Transverse colon (tissue), 4 donors: ENCODE results near the gene WNT16. TPM values are rescaled to one million over a fixed set of nuclear protein-coding genes. Genes with fewer than 3 reads are reported as not detected.
A peak's percentile ranks its signal among the peaks of the same experiment; 100 is the strongest.
"Not testable (repeated sequence)": the region's sequence is repeated elsewhere in the genome, so short reads cannot be mapped to it uniquely, and the experiment has no call there.

ENCODE experiments used
- DNase-seq: peaks from one replicate; pipeline ENCODE4 v3.0.0-alpha.2; 2019
- H3K27ac ChIP-seq, 4 donors: fragments of 200-600 bp; sonication (generic); 2 replicates each; pipeline ENCODE4 v1.5.1; 2016 to 2018; ENCODE audit warnings: inconsistent platforms in 4 of 4
- H3K27me3 ChIP-seq: fragments of 200-600 bp; sonication (generic); 2 replicates; pipeline ENCODE4 v1.5.1; 2017; ENCODE audit warnings: inconsistent platforms
- H3K36me3 ChIP-seq, 4 donors: fragments of 200-600 bp; sonication (generic); 2 replicates each; pipeline ENCODE4 v1.5.1; 2017 to 2019; ENCODE audit warnings: inconsistent platforms in 4 of 4
- H3K4me1 ChIP-seq, 4 donors: fragments of 200-600 bp; sonication (generic); 2 replicates each; pipeline ENCODE4 v1.5.1; 2017 to 2020; ENCODE audit warnings: inconsistent platforms in 4 of 4
- H3K4me3 ChIP-seq, 4 donors: fragments of 200-600 bp; sonication (generic); 1 replicate in 1 of 4; 2 replicates in 3 of 4; pipeline versions ENCODE4 v1.5.1 to v1.6.1; 2017 to 2019; ENCODE audit warnings: inconsistent platforms in 4 of 4
- H3K9me3 ChIP-seq, 2 donors: fragments of 200-600 bp; sonication (generic); 2 replicates each; pipeline ENCODE4 v1.5.1; 2017 to 2019; ENCODE audit warnings: inconsistent platforms in 2 of 2
- EP300 ChIP-seq: sonication (generic); formaldehyde crosslinking; IDR thresholded peaks from one replicate; pipeline ENCODE4 v1.6.1; 2017; ENCODE audit warnings: antibody characterized with exemption, low read depth
- POLR2A ChIP-seq: fragments of 450-650 bp; IDR thresholded peaks from one replicate; pipeline ENCODE4 v1.6.1; 2016; ENCODE audit warnings: antibody characterized with exemption, mild to moderate bottlenecking, moderate library complexity
- POLR2AphosphoS5 ChIP-seq, 3 donors: sonication (generic); formaldehyde crosslinking; IDR thresholded peaks; one replicate each; pipeline ENCODE4 v1.6.1; 2016; ENCODE audit warnings: antibody characterized with exemption in 3 of 3
- WGBS, 2 donors: methylation state at CpG; one replicate each; pipeline ENCODE4 v1.1.5; 2018; ENCODE audit warnings: low coverage in 1 of 2; 5-methylcytosine and 5-hydroxymethylcytosine counted together
- in situ Hi-C, 4 donors: fragments of 200-750 bp; cut with MboI; loops; one replicate each; pipeline versions ENCODE4 v1.15.0 to v1.15.1; 2017; ENCODE audit warnings: low sequenced_read_pairs in 3 of 4, low pct_ligation_motif_present in 1 of 4, low pct_unique_long_range_greater_than_20kb in 1 of 4
- intact Hi-C: fragments of 100-400 bp; cut with DNase I; formaldehyde crosslinking; loops from one replicate; pipeline ENCODE4 v1.15.1; 2023; ENCODE audit warnings: low total_unique reads
- total RNA-seq, 4 donors: library from RNA; depleted of rRNA; stranded (reverse); fragments of >200 nt; gene quantifications; one replicate each; pipeline ENCODE4 v1.1.0, GENCODE V29; 2016
- TF ChIP-seq, protein P1 (sequence below), 5 experiments: fragments of 200-600 bp in 3 of 5; fragments of 450-650 bp in 2 of 5; sonication (generic) in 3 of 5; IDR thresholded peaks; 1 replicate in 2 of 5; 2 replicates in 3 of 5; pipeline ENCODE4 v1.5.1; 2016 to 2017; ENCODE audit warnings: antibody characterized with exemption in 5 of 5, inconsistent platforms in 3 of 5, mild to moderate bottlenecking in 2 of 5, moderate library complexity in 1 of 5

WNT16 gene
- total RNA-seq, 4 donors from 2014 or later = 0.32 TPM; not detected in 3

DNA sequence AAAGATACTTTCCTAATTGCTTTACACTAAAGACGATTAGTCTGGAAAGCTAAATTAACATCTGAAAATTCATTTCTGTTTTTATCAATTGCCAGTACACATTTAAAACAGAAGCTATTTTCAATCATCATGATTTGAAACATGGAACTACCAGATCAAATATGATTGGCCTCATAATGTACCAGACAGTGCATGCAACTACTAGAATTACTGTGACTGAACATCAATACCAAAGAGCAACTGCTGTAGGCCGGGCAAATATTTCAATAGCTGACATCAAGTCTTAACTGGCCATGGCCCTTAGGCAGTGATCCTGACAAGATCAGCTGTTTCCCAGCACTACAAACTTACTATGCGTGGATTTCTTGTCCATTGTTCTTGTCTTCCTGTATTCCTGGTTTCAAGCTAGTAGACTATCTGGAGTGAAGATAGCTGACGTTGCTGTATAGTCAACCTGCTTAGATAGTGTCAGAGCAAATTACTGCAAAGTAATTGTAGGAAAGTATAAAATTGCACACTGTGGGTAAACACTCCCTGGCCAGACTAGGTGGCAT, 21.7 kb upstream of the WNT16 start:
- Histone ChIP-seq H3K4me1 (no peaks in the 10 kb centered on the region), H3K36me3 (no peaks in the 10 kb centered on the region), H3K27ac (no peak overlapping the region), H3K4me3 (no peak overlapping the region), H3K27me3 (no peaks in the 10 kb centered on the region), H3K9me3 (no peaks in the 10 kb centered on the region)
- in situ Hi-C loops (no loop called here), intact Hi-C loops (no loop called here)
- DNase-seq = no peak
- TF ChIP-seq, protein P1, sequence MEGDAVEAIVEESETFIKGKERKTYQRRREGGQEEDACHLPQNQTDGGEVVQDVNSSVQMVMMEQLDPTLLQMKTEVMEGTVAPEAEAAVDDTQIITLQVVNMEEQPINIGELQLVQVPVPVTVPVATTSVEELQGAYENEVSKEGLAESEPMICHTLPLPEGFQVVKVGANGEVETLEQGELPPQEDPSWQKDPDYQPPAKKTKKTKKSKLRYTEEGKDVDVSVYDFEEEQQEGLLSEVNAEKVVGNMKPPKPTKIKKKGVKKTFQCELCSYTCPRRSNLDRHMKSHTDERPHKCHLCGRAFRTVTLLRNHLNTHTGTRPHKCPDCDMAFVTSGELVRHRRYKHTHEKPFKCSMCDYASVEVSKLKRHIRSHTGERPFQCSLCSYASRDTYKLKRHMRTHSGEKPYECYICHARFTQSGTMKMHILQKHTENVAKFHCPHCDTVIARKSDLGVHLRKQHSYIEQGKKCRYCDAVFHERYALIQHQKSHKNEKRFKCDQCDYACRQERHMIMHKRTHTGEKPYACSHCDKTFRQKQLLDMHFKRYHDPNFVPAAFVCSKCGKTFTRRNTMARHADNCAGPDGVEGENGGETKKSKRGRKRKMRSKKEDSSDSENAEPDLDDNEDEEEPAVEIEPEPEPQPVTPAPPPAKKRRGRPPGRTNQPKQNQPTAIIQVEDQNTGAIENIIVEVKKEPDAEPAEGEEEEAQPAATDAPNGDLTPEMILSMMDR (IDR thresholded peaks at IDR 0.05) = no peak
- TF ChIP-seq POLR2AphosphoS5 (IDR thresholded peaks at IDR 0.05) (no peak), POLR2A (no peak), EP300 (no peak)
- 70 to 77% methylated on average over 4 of the region's 4 CpGs for WGBS, 2 donors

DNA sequence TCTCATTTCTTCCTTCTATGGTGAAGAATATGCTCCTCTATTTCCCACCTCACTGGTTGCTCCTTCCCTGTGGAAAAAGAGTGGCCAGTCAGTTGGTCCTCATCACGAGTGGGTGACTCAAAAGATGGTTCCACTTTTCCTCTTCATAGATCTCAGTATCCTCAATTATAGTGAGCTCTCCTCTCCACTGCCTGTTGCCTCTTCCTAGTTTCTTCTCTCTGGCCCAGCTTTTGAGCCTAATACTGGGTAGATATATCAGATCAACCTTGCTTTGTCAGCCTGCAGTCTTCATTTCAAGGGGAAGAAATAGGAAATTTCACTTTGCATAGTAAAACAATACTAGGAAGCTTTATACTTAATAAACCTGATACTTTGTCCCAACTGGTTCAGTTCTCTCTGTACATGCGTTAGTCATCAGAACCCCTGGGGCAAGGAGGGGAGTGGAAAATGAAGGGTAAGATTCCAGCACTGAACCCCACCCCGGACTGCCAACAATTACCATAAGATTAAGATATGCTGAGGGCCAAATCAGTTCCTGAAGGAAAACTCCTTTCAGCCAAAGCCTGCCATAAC, 15.5 kb upstream of the WNT16 start:
- H3K9me3 ChIP-seq = no peaks in the 10 kb centered on the region
- WGBS, 2 donors = 39 to 69% methylated on average over 2 to 3 of the region's 3 CpGs
- in situ Hi-C loops = no loop called here
- DNase-seq = peak; percentile 29
- H3K36me3 ChIP-seq = no peaks in the 10 kb centered on the region
- no peak overlapping the region for H3K4me3 ChIP-seq
- H3K27me3 ChIP-seq = no peaks in the 10 kb centered on the region
- H3K27ac ChIP-seq = peak overlapping the region; percentile 24 to 67 (median 48)
- H3K4me1 ChIP-seq = peaks cover 0 to 16% (median 0%) of the 10 kb centered on the region in 4 donors
- intact Hi-C loops = no loop called here
- TF ChIP-seq POLR2A (no peak), EP300 (no peak)

DNA sequence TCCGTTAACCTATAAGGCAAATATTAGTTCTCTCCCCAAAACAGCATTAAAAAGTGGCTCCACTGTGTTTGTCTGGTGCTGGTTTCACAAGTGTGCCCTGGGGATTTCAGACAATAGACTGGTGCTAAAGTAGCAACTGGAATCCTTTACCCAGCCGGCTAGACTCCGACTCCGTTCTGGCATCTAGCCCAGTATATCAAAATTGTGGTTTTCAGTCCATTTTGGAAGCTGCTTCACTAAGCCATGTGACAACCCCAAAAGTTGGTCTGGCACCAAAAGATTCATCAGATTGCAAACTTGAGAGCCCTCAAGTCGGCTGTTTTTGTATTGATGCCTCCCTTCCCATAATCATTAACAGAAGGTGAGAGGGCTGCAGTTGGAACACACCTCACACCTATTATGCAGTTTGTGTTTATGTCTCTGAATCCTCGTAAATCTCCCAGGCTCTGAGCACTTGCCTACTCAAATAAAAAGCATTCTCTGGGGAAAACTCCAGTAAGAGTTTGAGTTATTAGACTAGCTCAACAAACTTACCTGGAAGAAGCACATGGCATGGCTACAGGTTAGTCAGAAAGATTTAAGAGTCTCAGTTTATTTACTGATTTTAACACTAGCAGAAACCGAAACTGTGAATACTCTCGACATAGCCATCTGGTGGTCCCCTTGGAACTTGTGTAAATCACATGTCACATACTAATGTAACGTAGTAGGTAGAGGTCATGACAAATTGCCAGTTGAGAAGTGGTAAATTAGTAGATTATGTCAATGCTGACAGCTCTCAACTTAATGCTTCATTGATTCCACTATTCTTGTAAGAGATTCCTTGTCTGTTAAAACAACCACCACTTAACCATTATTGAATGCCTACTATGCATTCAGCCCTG, 14.8 kb upstream of the WNT16 start:
- intact Hi-C loops = no loop called here
- in situ Hi-C loops = no loop called here
- Histone ChIP-seq H3K27ac (peak overlapping the region; percentile 24 to 67 (median 53)), H3K27me3 (no peaks in the 10 kb centered on the region), H3K4me3 (no peak overlapping the region), H3K4me1 (peaks cover 0 to 16% (median 0%) of the 10 kb centered on the region in 4 donors), H3K36me3 (no peaks in the 10 kb centered on the region), H3K9me3 (no peaks in the 10 kb centered on the region)
- 31 to 44% methylated on average over 3 to 9 of the region's 9 CpGs for WGBS, 2 donors
- DNase-seq = peak; percentile 12
- no peak for TF ChIP-seq POLR2A
- TF ChIP-seq, protein P1 (IDR thresholded peaks at IDR 0.05) = no peak
- no peak for TF ChIP-seq EP300
- no peak for TF ChIP-seq POLR2AphosphoS5 (IDR thresholded peaks at IDR 0.05)

DNA sequence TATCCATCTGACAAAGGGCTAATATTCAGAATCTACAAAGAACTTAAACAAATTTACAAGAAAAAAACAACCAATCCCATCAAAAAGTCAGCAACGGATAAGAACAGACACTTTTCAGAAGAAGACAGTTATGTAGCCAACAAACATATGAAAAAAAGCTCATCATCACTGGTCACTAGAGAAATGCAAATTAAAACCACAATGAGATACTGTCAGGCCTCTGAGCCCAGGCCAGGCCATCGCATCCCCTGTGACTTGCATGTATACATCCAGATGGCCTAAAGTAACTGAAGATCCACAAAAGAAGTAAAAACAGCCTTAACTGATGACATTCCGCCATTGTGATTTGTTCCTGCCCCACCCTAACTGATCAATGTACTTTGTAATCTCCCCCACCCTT, 13.6 kb upstream of the WNT16 start:
- WGBS, 2 donors = 90% methylated on average over 2 to 3 of the region's 3 CpGs
- in situ Hi-C loops, DNase-seq, H3K27me3 ChIP-seq, H3K36me3 ChIP-seq, H3K4me3 ChIP-seq, intact Hi-C loops, H3K9me3 ChIP-seq, H3K27ac ChIP-seq: not testable (repeated sequence)
- H3K4me1 ChIP-seq = peaks cover 0 to 16% (median 0%) of the 10 kb centered on the region in 4 donors

DNA sequence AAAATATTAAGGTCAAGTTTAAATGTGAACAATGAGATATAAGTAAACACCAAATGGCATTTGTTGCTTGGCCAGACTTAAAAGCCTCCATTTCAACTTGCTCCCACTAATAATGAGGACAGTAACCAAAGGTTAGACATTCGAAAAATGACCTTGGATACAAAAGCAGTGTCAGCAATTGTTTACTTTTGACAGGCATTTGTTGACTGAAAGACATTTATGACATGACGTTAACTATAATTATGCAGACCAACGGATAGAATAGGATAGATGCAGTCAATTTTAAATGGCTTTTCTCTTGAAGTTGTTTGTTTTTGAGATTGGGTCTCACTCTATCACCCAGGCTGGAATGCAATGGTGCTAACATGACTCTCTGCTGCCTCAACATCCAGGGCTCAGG, 6.3 kb upstream of the WNT16 start:
- no peak overlapping the region for H3K4me3 ChIP-seq
- in situ Hi-C loops = no loop called here
- no peaks in the 10 kb centered on the region for H3K36me3 ChIP-seq
- intact Hi-C loops = no loop called here
- no peaks in the 10 kb centered on the region for H3K4me1 ChIP-seq
- H3K9me3 ChIP-seq = no peaks in the 10 kb centered on the region
- WGBS, 2 donors = 29 to 43% methylated on average over 3 of the region's 3 CpGs
- TF ChIP-seq, protein P1 (IDR thresholded peaks at IDR 0.05) = no peak
- TF ChIP-seq EP300 (no peak), POLR2AphosphoS5 (IDR thresholded peaks at IDR 0.05) (no peak), POLR2A (no peak)
- no peak for DNase-seq
- H3K27ac ChIP-seq = no peak overlapping the region
- H3K27me3 ChIP-seq = no peaks in the 10 kb centered on the region
